ENCODE measurements around the gene MED17.

The MED17 gene

DNA sequence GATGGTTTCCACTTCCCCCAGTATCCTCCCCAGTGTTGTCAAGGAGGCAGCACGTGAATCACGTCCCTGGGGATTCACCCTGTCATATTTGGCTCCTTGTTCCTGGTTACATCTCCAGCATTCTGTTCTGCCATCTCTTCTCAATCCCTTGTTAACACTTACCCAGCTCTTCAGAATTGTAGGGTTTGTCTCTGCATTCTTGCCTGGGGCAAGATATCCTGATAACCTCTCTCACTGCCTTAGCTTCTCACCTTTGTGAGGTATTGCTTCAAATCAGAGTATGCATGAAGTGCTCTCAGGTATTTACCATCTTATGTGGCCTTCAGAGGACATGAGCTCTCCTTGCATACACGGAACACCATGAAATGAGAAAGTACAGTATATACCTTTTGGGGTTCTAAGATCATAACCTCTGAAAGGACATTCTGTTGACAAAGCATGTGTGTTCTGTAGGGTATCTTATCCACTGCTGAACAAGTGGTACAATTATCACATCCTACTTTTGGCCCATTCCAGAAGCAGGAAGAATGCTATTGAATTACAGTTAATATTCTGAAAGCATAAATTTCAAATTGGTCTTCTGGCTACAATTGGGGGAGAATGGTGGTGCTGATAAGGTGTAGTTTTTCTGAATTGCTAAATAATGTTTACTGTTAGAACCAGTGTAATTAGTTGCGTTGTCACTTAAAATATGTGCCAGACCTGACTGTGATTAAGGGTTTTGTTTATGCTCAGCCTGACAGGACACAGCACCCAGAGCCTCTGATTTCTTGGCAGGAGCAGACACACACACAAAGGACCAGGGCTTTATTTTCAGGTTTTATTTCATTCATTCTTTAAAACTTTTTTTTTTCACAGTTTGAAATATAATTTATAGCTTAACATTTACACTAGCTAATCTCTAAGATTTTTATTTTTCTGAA is 33.6 kb downstream of the MED17 start:
- H3K27me3 ChIP-seq (ENCODE audit: insufficient read depth, insufficient read length): no peaks in the 10 kb centered on the region
- H3K9me3 ChIP-seq (ENCODE audit: insufficient read depth, low read length): no peaks in the 10 kb centered on the region
- peaks cover 32% of the 10 kb centered on the region for H3K36me3 ChIP-seq (ENCODE audit: insufficient read depth, insufficient read length, low read length)
- H3K9ac ChIP-seq (ENCODE audit: insufficient read length, low read depth): no peak overlapping the region
- no peak for DNase-seq (ENCODE audit: low read depth, low spot score)
- peaks cover 10% of the 10 kb centered on the region for H3K4me1 ChIP-seq (ENCODE audit: insufficient read depth, insufficient read length)
- H3K4me3 ChIP-seq (ENCODE audit: insufficient read length, low read depth): no peak overlapping the region
- TF ChIP-seq YY1 (IDR thresholded peaks at IDR 0.05; ENCODE audit: insufficient read depth, insufficient read length): no peak
- no peak for TF ChIP-seq ZNF274 (IDR thresholded peaks at IDR 0.05; ENCODE audit: low read depth, low read length)
- TF ChIP-seq SUZ12 (IDR thresholded peaks at IDR 0.05; ENCODE audit: extremely low read depth, insufficient read depth, insufficient read length): no peak

DNA sequence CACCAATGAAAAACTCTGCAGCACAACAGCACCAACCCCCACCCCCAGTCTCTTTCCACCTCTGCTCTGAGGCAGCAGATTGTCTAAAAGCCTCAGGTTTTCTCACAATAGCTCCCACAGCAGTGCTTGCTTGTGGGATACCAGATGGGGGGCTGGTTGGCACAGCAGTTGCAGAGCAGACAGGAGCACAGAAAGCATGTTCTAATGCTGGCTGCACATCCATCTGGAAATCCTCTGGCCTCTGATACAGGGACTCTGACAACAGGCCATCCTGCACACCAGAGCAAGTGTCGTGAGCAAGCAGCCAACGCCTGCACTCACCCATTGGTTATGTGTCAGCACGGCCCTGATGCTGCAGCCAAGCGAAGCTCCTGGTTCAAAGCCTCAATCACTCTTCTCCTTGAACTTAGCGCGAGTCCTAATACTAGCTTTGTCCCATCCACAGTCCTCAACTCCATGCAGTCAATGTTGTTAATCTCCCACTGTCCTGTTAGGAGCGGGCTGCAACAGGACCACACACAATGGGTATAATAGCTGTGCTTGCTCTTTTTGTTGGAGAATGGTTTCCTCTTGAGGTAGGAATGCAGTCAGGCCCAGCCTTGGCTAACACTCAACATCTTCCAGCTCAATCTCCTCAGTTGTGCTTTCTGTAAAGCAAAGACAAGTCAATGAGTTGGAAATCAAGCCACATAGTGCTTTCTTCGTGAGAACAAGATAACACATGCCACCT is 36.0 kb downstream of the MED17 start:
- peak; percentile 33 for DNase-seq (ENCODE audit: low read depth, low spot score)
- Histone ChIP-seq H3K9ac (ENCODE audit: insufficient read length, low read depth) (no peak overlapping the region), H3K27me3 (ENCODE audit: insufficient read depth, insufficient read length) (no peaks in the 10 kb centered on the region), H3K9me3 (ENCODE audit: insufficient read depth, low read length) (no peaks in the 10 kb centered on the region), H3K36me3 (ENCODE audit: insufficient read depth, insufficient read length, low read length) (peaks cover 9% of the 10 kb centered on the region), H3K4me3 (ENCODE audit: insufficient read length, low read depth) (no peak overlapping the region), H3K4me1 (ENCODE audit: insufficient read depth, insufficient read length) (peaks cover 10% of the 10 kb centered on the region)
- TF ChIP-seq SUZ12 (IDR thresholded peaks at IDR 0.05; ENCODE audit: extremely low read depth, insufficient read depth, insufficient read length) (no peak), YY1 (IDR thresholded peaks at IDR 0.05; ENCODE audit: insufficient read depth, insufficient read length) (no peak), ZNF274 (IDR thresholded peaks at IDR 0.05; ENCODE audit: low read depth, low read length) (no peak)

DNA sequence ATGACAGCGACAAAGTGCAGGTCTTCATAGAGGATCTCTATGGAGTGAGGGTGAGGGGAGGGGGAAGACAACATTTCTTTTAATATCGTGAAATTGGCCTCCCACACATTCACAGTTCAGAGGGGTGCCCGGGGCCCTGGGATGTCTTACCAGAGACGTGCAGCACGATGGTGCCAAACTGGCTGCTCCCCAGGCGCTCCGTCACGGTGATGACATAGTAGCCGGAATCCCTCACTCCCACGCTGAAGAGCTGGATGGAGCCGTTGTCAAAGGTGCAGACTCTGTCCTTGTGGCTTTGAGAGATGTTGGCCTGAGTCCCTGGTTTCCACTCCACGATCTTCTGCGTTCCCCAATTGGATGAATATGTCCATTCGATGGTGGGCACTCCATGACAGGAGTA is 36.8 kb downstream of the MED17 start:
- H3K4me3 ChIP-seq (ENCODE audit: insufficient read length, low read depth): no peak overlapping the region
- H3K36me3 ChIP-seq (ENCODE audit: insufficient read depth, insufficient read length, low read length): peaks cover 5% of the 10 kb centered on the region
- H3K9me3 ChIP-seq (ENCODE audit: insufficient read depth, low read length): no peaks in the 10 kb centered on the region
- H3K27me3 ChIP-seq (ENCODE audit: insufficient read depth, insufficient read length): no peaks in the 10 kb centered on the region
- no peak overlapping the region for H3K9ac ChIP-seq (ENCODE audit: insufficient read length, low read depth)
- H3K4me1 ChIP-seq (ENCODE audit: insufficient read depth, insufficient read length): peaks cover 10% of the 10 kb centered on the region
- TF ChIP-seq YY1 (IDR thresholded peaks at IDR 0.05; ENCODE audit: insufficient read depth, insufficient read length) (no peak), ZNF274 (IDR thresholded peaks at IDR 0.05; ENCODE audit: low read depth, low read length) (no peak), SUZ12 (IDR thresholded peaks at IDR 0.05; ENCODE audit: extremely low read depth, insufficient read depth, insufficient read length) (no peak)
- DNase-seq (ENCODE audit: low read depth, low spot score): no peak

DNA sequence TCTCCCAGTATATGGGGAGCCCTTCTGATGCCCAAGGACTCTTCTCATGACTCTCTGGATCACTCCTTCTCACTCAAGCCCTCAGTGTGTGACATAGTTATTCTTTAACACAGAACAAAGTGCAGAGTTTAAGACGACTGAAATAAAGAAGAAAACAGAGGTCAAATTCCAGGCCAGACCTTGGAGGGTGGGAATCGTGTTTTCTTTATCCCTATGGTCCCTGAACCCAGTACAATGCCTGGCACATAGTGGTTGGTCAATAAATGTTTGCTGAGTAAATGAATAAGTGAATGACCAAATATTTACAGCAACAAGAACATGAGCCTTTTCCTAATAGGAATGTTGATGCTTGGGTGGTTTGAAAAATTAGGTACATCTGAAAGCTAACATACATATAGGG is 37.5 kb downstream of the MED17 start:
- no peak overlapping the region for H3K4me3 ChIP-seq (ENCODE audit: insufficient read length, low read depth)
- peaks cover 10% of the 10 kb centered on the region for H3K4me1 ChIP-seq (ENCODE audit: insufficient read depth, insufficient read length)
- H3K27me3 ChIP-seq (ENCODE audit: insufficient read depth, insufficient read length): no peaks in the 10 kb centered on the region
- H3K9me3 ChIP-seq (ENCODE audit: insufficient read depth, low read length): no peaks in the 10 kb centered on the region
- no peak overlapping the region for H3K9ac ChIP-seq (ENCODE audit: insufficient read length, low read depth)
- peaks cover 2% of the 10 kb centered on the region for H3K36me3 ChIP-seq (ENCODE audit: insufficient read depth, insufficient read length, low read length)
- DNase-seq (ENCODE audit: low read depth, low spot score): no peak
- no peak for TF ChIP-seq ZNF274 (IDR thresholded peaks at IDR 0.05; ENCODE audit: low read depth, low read length)
- no peak for TF ChIP-seq SUZ12 (IDR thresholded peaks at IDR 0.05; ENCODE audit: extremely low read depth, insufficient read depth, insufficient read length)
- no peak for TF ChIP-seq YY1 (IDR thresholded peaks at IDR 0.05; ENCODE audit: insufficient read depth, insufficient read length)

DNA sequence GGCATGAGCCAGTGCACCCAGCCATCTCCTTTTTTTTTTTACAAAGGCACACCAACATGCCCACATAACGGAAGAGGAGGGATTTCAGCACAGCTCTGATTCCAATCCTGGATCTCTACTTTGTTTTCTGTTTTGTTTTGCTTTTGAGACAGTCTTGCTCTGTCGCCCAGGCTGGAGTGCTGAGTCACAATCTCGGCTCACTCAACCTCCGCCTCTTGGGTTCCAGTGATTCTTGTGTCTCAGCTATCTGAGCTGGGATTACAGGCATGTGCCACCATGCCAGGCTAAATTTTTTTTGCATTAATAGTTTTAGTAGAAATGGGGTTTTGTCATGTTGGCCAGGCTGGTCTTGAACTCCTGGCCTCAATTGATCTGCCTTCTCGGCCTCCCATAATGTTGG is 38.3 kb downstream of the MED17 start:
- no peaks in the 10 kb centered on the region for H3K27me3 ChIP-seq (ENCODE audit: insufficient read depth, insufficient read length)
- H3K36me3 ChIP-seq (ENCODE audit: insufficient read depth, insufficient read length, low read length): peaks cover 2% of the 10 kb centered on the region
- no peak overlapping the region for H3K4me3 ChIP-seq (ENCODE audit: insufficient read length, low read depth)
- no peak for DNase-seq (ENCODE audit: low read depth, low spot score)
- TF ChIP-seq ZNF274 (IDR thresholded peaks at IDR 0.05; ENCODE audit: low read depth, low read length): no peak
- no peak for TF ChIP-seq YY1 (IDR thresholded peaks at IDR 0.05; ENCODE audit: insufficient read depth, insufficient read length)
- no peak for TF ChIP-seq SUZ12 (IDR thresholded peaks at IDR 0.05; ENCODE audit: extremely low read depth, insufficient read depth, insufficient read length)
- no peak overlapping the region for H3K9ac ChIP-seq (ENCODE audit: insufficient read length, low read depth)
- peaks cover 10% of the 10 kb centered on the region for H3K4me1 ChIP-seq (ENCODE audit: insufficient read depth, insufficient read length)
- H3K9me3 ChIP-seq (ENCODE audit: insufficient read depth, low read length): no peaks in the 10 kb centered on the region

DNA sequence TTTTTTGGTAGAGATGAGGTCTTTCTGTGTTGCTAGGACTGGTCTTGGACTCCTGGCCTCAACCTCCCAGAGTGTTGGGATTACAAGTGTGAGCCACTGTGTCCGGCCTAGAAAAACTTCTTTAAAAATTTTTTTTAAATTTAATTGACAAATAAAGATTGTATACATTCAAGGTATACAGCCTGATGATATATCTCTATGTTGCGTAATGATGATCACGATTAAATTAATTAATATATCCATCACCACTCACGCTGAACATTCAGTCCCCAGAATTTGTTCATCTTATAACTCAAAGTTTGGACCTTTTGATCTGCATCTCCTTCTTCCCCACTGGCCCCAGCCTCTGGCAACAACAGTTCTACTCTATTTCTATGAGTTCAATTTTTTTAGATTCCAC is 39.1 kb downstream of the MED17 start:
- TF ChIP-seq ZNF274 (IDR thresholded peaks at IDR 0.05; ENCODE audit: low read depth, low read length): no peak
- TF ChIP-seq SUZ12 (IDR thresholded peaks at IDR 0.05; ENCODE audit: extremely low read depth, insufficient read depth, insufficient read length): no peak
- TF ChIP-seq YY1 (IDR thresholded peaks at IDR 0.05; ENCODE audit: insufficient read depth, insufficient read length): no peak
- H3K36me3 ChIP-seq (ENCODE audit: insufficient read depth, insufficient read length, low read length): peaks cover 2% of the 10 kb centered on the region
- peaks cover 10% of the 10 kb centered on the region for H3K4me1 ChIP-seq (ENCODE audit: insufficient read depth, insufficient read length)
- H3K9ac ChIP-seq (ENCODE audit: insufficient read length, low read depth): no peak overlapping the region
- H3K4me3 ChIP-seq (ENCODE audit: insufficient read length, low read depth): no peak overlapping the region
- no peaks in the 10 kb centered on the region for H3K27me3 ChIP-seq (ENCODE audit: insufficient read depth, insufficient read length)
- H3K9me3 ChIP-seq (ENCODE audit: insufficient read depth, low read length): no peaks in the 10 kb centered on the region
- no peak for DNase-seq (ENCODE audit: low read depth, low spot score)

DNA sequence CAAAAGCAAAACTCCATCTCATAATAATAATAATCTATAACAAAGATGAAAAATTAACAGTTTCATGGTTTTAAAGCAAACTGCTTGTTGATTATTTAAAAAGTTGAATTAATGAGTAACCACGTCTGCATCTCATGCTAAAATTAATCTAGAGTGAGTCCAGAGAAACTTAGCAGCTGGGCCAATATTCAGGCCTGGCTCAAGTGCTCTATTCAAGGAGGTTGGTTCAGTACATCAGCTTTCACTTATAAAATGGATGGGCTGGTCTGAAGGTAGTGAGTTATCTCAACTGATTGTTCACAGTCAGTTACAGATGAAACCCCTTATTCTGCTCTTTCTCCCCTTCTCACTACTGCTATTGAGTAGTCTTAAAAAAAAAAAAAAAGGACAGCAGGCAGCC is 43.3 kb downstream of the MED17 start:
- Histone ChIP-seq H3K9ac (ENCODE audit: insufficient read length, low read depth) (no peak overlapping the region), H3K27me3 (ENCODE audit: insufficient read depth, insufficient read length) (no peaks in the 10 kb centered on the region), H3K9me3 (ENCODE audit: insufficient read depth, low read length) (no peaks in the 10 kb centered on the region), H3K36me3 (ENCODE audit: insufficient read depth, insufficient read length, low read length) (no peaks in the 10 kb centered on the region), H3K4me1 (ENCODE audit: insufficient read depth, insufficient read length) (no peaks in the 10 kb centered on the region), H3K4me3 (ENCODE audit: insufficient read length, low read depth) (no peak overlapping the region)
- TF ChIP-seq ZNF274 (IDR thresholded peaks at IDR 0.05; ENCODE audit: low read depth, low read length): no peak
- no peak for TF ChIP-seq YY1 (IDR thresholded peaks at IDR 0.05; ENCODE audit: insufficient read depth, insufficient read length)
- TF ChIP-seq SUZ12 (IDR thresholded peaks at IDR 0.05; ENCODE audit: extremely low read depth, insufficient read depth, insufficient read length): no peak
- DNase-seq (ENCODE audit: low read depth, low spot score): no peak
